ENCODE data around the gene INPP5B. TPM values are rescaled to one million over a fixed set of nuclear protein-coding genes. Genes with fewer than 3 reads are reported as not detected.

INPP5B gene
- total and polyA plus RNA-seq, 10 of the 15 experiments (the other 5 are each of a cell fraction or from before 2014, with no cell fraction given) = 10.9 to 54.4 (median 26.9) TPM

GRCh38 chr1:37948166-37948565 lies 1.3 kb upstream of the INPP5B start:
- in situ Hi-C loops (cut with MboI) (no loop called here), intact Hi-C loops (cut with micrococcal nuclease; ENCODE audit: unreplicated experiment) (no loop called here)
- Histone ChIP-seq H3K36me3 (ENCODE audit: control insufficient read depth in 2 of 2, insufficient read depth in 2 of 2, low read length in 1 of 2) (no peaks in the 10 kb centered on the region; a peak in 1 of 4 replicates), H3K4me1 (ENCODE audit: control insufficient read depth, insufficient read depth, low read length) (peaks cover 34% of the 10 kb centered on the region), H3K79me2 (ENCODE audit: control insufficient read depth, insufficient read depth, low read length) (peaks cover 5% of the 10 kb centered on the region; the same call in 1 of the 2 replicates), H3K9me3 (replicated peaks; ENCODE audit: control insufficient read depth, insufficient read depth, low read length) (no peaks in the 10 kb centered on the region; the same call in 2 of the 3 replicates), H3K4me3 (no peak overlapping the region), H3K27ac (ENCODE audit: control insufficient read depth, insufficient read depth) (peak overlapping the region; percentile 43), H3K27me3 (replicated peaks in 1 of 2; ENCODE audit: control insufficient read depth in 2 of 2, insufficient read depth in 2 of 2, low read length in 1 of 2) (no peaks in the 10 kb centered on the region), H4K20me1 (ENCODE audit: control insufficient read depth, insufficient read depth) (no peaks in the 10 kb centered on the region), H3K4me2 (ENCODE audit: control insufficient read depth, insufficient read depth) (no peak overlapping the region), H3K9ac (ENCODE audit: control insufficient read depth, insufficient read depth, low read length) (no peak overlapping the region), H2AFZ (ENCODE audit: control insufficient read depth, low read depth, low read length) (peak overlapping the region; percentile 3)
- WGBS (ENCODE audit: insufficient coverage, insufficient replicate concordance, low lambda C conversion rate, missing lambda C conversion rate) = 19% methylated on average over 2 of the region's 2 CpGs
- ATAC-seq (no peak), DNase-seq (ENCODE audit: low read depth, low spot score) (no peak), FAIRE-seq (no peak)
- no TSS peak for BruUV-seq (replicated peaks)
- TF ChIP-seq GABPA (IDR thresholded peaks at IDR 0.05; ENCODE audit: low read depth) = no peak
- no peak for TF ChIP-seq HSF1 (IDR thresholded peaks at IDR 0.05; ENCODE audit: low read depth, low read length)
- TF ChIP-seq KAT2A (conservative IDR thresholded peaks at IDR 0.05; ENCODE audit: control insufficient read depth, low read depth, low read length) = no peak
- TF ChIP-seq POU2F2 (IDR thresholded peaks at IDR 0.05; ENCODE audit: borderline replicate concordance, low read depth, low read length) = peak; percentile 76; the same call in 1 of the 3 replicates
- no peak for TF ChIP-seq SMARCA5 (IDR thresholded peaks at IDR 0.05)
- TF ChIP-seq NR2C2 (IDR thresholded peaks at IDR 0.05; ENCODE audit: borderline replicate concordance, control insufficient read depth, insufficient read length, low read depth) = no peak
- no peak for TF ChIP-seq ZBED1 (IDR thresholded peaks at IDR 0.05; ENCODE audit: borderline replicate concordance)
- peak; percentile 8; the same call in 1 of the 2 replicates for TF ChIP-seq MTA2 (IDR thresholded peaks at IDR 0.05; ENCODE audit: low read depth)
- TF ChIP-seq SPI1 (IDR thresholded peaks at IDR 0.05; ENCODE audit: borderline replicate concordance, insufficient read depth, low read depth, low read length) = peak; percentile 78; the same call in 1 of the 2 replicates
- ChIA-PET SMC1A (ENCODE audit: uncharacterized antibody, unreplicated experiment) (interaction anchor here (1.2 to 3.1 kb wide), 9 partner anchors 10 to 75 kb away, joined by 3 to 17 read pairs (median 5); no protein-coding TSS in a partner anchor), CTCF (interaction anchor here (1.3 to 4.5 kb wide), 9 partner anchors 11 to 88 kb away, joined by 3 to 15 read pairs (median 6); partner anchors contain the start of genes MTF1 and SF3A3), RAD21 (ENCODE audit: unreplicated experiment) (interaction anchor here (2.2 to 4.4 kb wide), 2 partner anchors 21 to 47 kb away, joined by 13 to 28 read pairs; no protein-coding TSS in a partner anchor), POLR2A (interaction anchor here (0.9 to 2.9 kb wide), 4 partner anchors 10 to 25 kb away, joined by 3 to 17 read pairs (median 3); no protein-coding TSS in a partner anchor)
